DOHH2 (cell line): Measurements from ENCODE around the gene DCST2.
A peak's percentile ranks its signal among the peaks of the same experiment; 100 is the strongest.

Experiments
- H3F3A ChIP-seq: fragments of 200-600 bp; sonication (generic), shearing (Covaris generic); 2 replicates; pipeline ENCODE4 v1.6.0; 2016; ENCODE audit warnings: antibody characterized with exemption, mild to moderate bottlenecking; ENCODE audit not compliant: control insufficient read depth, insufficient read depth
- H3K27ac ChIP-seq: fragments of 200-600 bp; sonication (generic); 2 replicates; pipeline ENCODE4 v1.5.1; 2014; ENCODE audit warnings: low read depth, mild to moderate bottlenecking, low read length, moderate library complexity
- H3K27me3 ChIP-seq: fragments of 200-600 bp; sonication (generic); 2 replicates; pipeline ENCODE4 v1.6.1; 2014; ENCODE audit warnings: mild to moderate bottlenecking, low read length, mixed read lengths; ENCODE audit not compliant: control insufficient read depth
- H3K36me3 ChIP-seq: fragments of 200-600 bp; sonication (generic); 2 replicates; pipeline ENCODE4 v1.6.1; 2014; ENCODE audit warnings: mild to moderate bottlenecking, low read length, moderate library complexity, mixed read lengths; ENCODE audit not compliant: control insufficient read depth
- H3K4me1 ChIP-seq: fragments of 200-600 bp; sonication (generic); 2 replicates; pipeline ENCODE4 v1.6.1; 2014; ENCODE audit warnings: mild to moderate bottlenecking, low read length, mixed read lengths; ENCODE audit not compliant: control insufficient read depth
- H3K4me2 ChIP-seq: fragments of 200-600 bp; sonication (generic); 2 replicates; pipeline ENCODE4 v1.6.0; 2014; ENCODE audit warnings: mild to moderate bottlenecking, low read length, moderate library complexity
- H3K4me3 ChIP-seq: fragments of 200-600 bp; sonication (generic); 2 replicates; pipeline ENCODE4 v1.5.1; 2014; ENCODE audit warnings: mild to moderate bottlenecking, low read length, mixed read lengths
- H3K79me2 ChIP-seq: fragments of 200-600 bp; sonication (generic); 2 replicates; pipeline ENCODE4 v1.6.1; 2014; ENCODE audit warnings: mild to moderate bottlenecking, low read length, mixed read lengths; ENCODE audit not compliant: control insufficient read depth
- H3K9me2 ChIP-seq: fragments of 200-600 bp; sonication (generic); replicated peaks from 2 replicates; pipeline ENCODE4 v1.6.1; 2014; ENCODE audit warnings: mild to moderate bottlenecking, low read length, mixed read lengths; ENCODE audit not compliant: control insufficient read depth
- H3K9me3 ChIP-seq: fragments of 200-600 bp; sonication (generic); 2 replicates; pipeline ENCODE4 v1.6.1; 2014; ENCODE audit warnings: antibody characterized with exemption, low read length, mixed read lengths; ENCODE audit not compliant: control insufficient read depth, insufficient read depth
- H4K20me1 ChIP-seq: fragments of 200-600 bp; sonication (generic); 2 replicates; pipeline ENCODE4 v1.6.0; 2014; ENCODE audit warnings: low read depth, mild to moderate bottlenecking, antibody characterized with exemption, low read length, moderate library complexity; ENCODE audit not compliant: control insufficient read depth, insufficient read depth
- EZH2phosphoT487 ChIP-seq: fragments of 200-600 bp; sonication (generic); IDR thresholded peaks from 2 replicates; pipeline ENCODE4 v1.6.1; 2017; ENCODE audit warnings: borderline replicate concordance, mild to moderate bottlenecking, antibody characterized with exemption, low read length, moderate library complexity, mixed read lengths
- TF ChIP-seq, protein P1 (sequence below): fragments of 200-600 bp; sonication (generic); IDR thresholded peaks from one replicate; pipeline ENCODE4 v1.5.1; 2014; ENCODE audit warnings: antibody characterized with exemption, mild to moderate bottlenecking, low read depth, low read length; ENCODE audit not compliant: poor library complexity, severe bottlenecking

DCST2 gene

DNA sequence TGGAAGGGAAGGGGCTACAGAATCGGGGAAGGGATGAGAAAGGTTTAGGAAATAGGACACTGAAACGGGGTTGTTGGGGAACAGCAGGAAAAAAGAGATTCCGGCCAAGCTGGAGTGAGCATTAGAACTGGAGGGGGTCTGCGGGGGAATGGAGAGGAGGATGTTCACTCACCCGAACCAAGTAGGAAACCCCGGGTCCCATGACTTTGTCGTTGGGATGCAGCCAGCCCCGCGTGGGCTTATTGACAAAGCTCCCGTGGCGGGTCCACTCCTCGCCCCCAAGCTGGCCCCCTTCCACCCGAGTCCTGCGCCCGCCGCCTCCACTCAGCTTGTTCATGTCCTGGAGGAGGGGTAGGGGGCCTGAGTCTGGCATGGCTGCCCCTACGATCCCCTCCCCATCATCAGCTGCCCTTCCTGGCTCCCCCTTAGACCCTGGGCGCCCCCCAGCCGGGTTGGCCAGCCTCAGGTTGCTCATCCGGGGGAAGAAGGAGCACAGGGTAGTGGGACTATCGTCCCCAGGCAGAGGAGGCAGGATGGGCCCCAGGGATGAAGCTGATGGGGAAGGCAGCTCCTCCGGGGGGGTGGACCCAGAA is 63.6 kb downstream of the DCST2 start:
- H3K27ac ChIP-seq, result no peak overlapping the region
- peaks cover 61% of the 10 kb centered on the region for H3K36me3 ChIP-seq
- H3K4me3 ChIP-seq, result no peak overlapping the region

DNA sequence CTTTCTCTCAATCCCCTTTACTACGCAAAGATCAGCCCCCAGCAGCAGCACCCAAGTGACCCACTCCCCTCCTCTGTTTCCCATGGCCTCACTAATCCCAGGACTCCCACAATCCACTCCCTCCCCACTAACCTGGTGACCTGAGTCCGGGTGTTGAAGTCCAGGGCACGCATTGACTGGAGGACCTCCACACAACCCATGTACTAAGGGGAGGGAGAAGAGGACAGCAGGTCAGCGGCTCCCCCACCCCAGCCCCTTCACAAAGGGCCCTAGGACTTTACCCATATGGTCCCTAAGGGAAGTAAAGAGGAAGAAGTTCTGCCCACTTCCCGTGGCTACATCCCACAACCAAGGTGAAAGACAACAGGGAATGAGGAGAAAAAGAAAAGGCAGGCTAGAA is 64.3 kb downstream of the DCST2 start:
- peaks cover 50% of the 10 kb centered on the region for H3K79me2 ChIP-seq
- H3K27me3 ChIP-seq, result no peaks in the 10 kb centered on the region
- H4K20me1 ChIP-seq, result peaks cover 8% of the 10 kb centered on the region; the same call in 1 of the 2 replicates
- no peaks in the 10 kb centered on the region for H3K9me2 ChIP-seq
- peaks cover 30% of the 10 kb centered on the region for H3K4me1 ChIP-seq
- no peak overlapping the region for H3K27ac ChIP-seq
- H3K4me2 ChIP-seq, result no peak overlapping the region
- no peaks in the 10 kb centered on the region for H3K9me3 ChIP-seq
- no peak overlapping the region for H3K4me3 ChIP-seq
- TF ChIP-seq, protein P1, sequence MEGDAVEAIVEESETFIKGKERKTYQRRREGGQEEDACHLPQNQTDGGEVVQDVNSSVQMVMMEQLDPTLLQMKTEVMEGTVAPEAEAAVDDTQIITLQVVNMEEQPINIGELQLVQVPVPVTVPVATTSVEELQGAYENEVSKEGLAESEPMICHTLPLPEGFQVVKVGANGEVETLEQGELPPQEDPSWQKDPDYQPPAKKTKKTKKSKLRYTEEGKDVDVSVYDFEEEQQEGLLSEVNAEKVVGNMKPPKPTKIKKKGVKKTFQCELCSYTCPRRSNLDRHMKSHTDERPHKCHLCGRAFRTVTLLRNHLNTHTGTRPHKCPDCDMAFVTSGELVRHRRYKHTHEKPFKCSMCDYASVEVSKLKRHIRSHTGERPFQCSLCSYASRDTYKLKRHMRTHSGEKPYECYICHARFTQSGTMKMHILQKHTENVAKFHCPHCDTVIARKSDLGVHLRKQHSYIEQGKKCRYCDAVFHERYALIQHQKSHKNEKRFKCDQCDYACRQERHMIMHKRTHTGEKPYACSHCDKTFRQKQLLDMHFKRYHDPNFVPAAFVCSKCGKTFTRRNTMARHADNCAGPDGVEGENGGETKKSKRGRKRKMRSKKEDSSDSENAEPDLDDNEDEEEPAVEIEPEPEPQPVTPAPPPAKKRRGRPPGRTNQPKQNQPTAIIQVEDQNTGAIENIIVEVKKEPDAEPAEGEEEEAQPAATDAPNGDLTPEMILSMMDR, result no peak
- TF ChIP-seq EZH2phosphoT487, result no peak
- 0 out of 2 replicates have a peak, but pooled peaks cover 2% of the 10 kb centered on the region for H3F3A ChIP-seq
- peaks cover 65% of the 10 kb centered on the region for H3K36me3 ChIP-seq

More for the DNA sequence above, 63.6 kb downstream of the DCST2 start:
- no peaks in the 10 kb centered on the region for H3K9me2 ChIP-seq
- peak overlapping the region; percentile 48 for H3K4me2 ChIP-seq
- H3F3A ChIP-seq, result peaks cover under 1% of the 10 kb centered on the region; the same call in 1 of the 2 replicates
- TF ChIP-seq, protein P1, result no peak
- no peak for TF ChIP-seq EZH2phosphoT487
- H3K79me2 ChIP-seq, result peaks cover 52% of the 10 kb centered on the region
- H3K4me1 ChIP-seq, result peaks cover 30% of the 10 kb centered on the region
- no peaks in the 10 kb centered on the region for H3K27me3 ChIP-seq
- H4K20me1 ChIP-seq, result peaks cover 8% of the 10 kb centered on the region; the same call in 1 of the 2 replicates
- no peaks in the 10 kb centered on the region for H3K9me3 ChIP-seq

DNA sequence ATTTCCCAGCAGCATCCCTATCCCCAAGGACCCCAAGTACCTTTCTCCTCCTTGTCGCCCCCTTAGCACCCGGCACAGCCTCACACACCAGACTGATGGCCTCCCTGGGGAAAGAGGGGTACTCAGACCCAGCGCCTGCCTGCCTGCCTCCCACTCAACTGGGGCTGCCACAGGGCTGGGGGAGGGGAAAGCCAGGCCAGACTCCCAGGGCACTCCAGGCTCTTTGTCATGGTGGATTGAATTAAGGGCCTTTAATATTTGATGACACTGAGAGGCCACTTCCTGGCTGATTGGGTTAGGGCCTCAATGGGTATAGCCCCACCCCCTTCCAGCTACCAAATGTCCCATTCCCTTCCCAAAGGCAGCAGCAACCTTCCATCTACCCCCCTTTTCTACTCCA is 64.8 kb downstream of the DCST2 start:
- peaks cover 8% of the 10 kb centered on the region; the same call in 1 of the 2 replicates for H4K20me1 ChIP-seq
- H3K9me3 ChIP-seq, result no peaks in the 10 kb centered on the region
- H3K4me3 ChIP-seq, result no peak overlapping the region
- TF ChIP-seq, protein P1, result no peak
- TF ChIP-seq EZH2phosphoT487, result no peak
- H3K4me2 ChIP-seq, result no peak overlapping the region
- H3F3A ChIP-seq, result 0 out of 2 replicates have a peak, but pooled peaks cover 4% of the 10 kb centered on the region
- H3K79me2 ChIP-seq, result peaks cover 48% of the 10 kb centered on the region
- no peaks in the 10 kb centered on the region for H3K27me3 ChIP-seq
- peaks cover 68% of the 10 kb centered on the region for H3K36me3 ChIP-seq
- H3K4me1 ChIP-seq, result peaks cover 31% of the 10 kb centered on the region
- H3K9me2 ChIP-seq, result no peaks in the 10 kb centered on the region
- no peak overlapping the region for H3K27ac ChIP-seq
